Umbilical cord (tissue), 2 donors: ENCODE measurements around the gene PSG6. TPM values are rescaled to one million over a fixed set of nuclear protein-coding genes. Genes with fewer than 3 reads are reported as not detected.
A peak's percentile ranks its signal among the peaks of the same experiment; 100 is the strongest.
"Not testable (repeated sequence)": the region's sequence is repeated elsewhere in the genome, so short reads cannot be mapped to it uniquely, and the experiment has no call there.

Experiments used
- DNase-seq: peaks from one replicate; pipeline ENCODE4 v3.0.0-alpha.2; 2015; ENCODE audit warnings: low spot score
- total RNA-seq: library from RNA; depleted of rRNA; stranded (reverse); fragments of >200 nt; gene quantifications from one replicate; pipeline ENCODE4 v1.2.3, GENCODE V29; 2014; ENCODE audit warnings: low replicate concordance; ENCODE audit not compliant: insufficient read depth

Gene PSG6
- total RNA-seq, 1 donor from 2014 or later = 0.96 TPM

DNA sequence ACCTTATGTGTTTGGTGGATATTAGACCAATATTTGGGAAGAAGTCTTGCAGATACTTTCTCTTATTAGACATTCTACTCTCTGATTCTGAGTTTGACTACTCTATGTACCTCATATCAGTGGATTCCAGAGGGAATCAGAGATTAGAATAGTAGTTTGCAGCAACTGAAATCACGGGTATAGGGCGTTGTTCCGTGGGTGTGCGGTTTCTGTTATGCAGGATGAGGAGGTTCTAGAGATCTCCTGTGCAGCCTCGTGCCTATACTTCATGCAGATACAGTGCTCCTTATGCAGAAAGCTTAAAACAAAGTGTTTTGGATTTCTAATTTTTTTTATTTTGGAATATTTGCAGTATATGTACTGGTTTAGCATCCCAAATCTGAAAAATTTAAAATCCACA lies 6.0 kb downstream of the PSG6 start:
- DNase-seq = not testable (repeated sequence)

DNA sequence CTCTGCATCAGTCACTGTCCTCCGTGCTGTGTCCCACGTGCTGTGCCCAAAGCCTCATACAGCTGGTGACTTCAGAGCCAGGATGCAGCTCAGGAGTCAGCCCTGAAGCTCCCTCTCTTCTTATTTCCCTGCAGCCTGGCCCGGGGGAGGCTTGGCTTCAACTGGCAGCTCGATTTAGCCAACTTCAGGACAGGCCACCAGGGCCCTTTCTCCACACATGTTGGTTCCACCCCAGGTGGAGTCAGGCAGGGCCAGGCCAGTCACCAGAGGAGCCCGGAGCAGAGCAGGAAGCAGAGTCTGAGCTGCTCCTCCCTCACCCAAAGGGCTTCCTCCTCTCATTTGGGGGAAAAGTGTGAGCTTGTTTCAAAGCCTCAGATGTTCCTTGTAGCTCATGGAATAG lies 11.5 kb downstream of the PSG6 start:
- not testable (repeated sequence) for DNase-seq

DNA sequence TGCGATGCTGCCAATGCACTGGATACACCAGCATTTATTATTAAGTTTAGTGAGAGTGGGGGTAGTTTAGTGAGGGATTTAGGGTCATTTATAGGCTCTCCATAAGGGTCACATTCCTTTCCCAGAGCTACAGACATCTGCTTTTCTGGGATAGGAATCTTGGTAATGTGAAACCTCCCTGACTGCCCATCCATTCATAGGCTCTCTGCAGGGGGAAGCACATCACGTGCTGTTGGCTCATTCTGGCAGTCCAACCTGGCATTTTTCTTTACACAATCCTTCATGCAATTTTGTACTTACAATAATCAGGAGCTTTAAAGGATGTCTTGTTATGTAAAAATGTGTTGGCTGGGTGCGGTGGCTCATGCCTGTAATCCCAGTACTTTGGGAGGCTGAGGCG lies 17.1 kb downstream of the PSG6 start:
- not testable (repeated sequence) for DNase-seq

DNA sequence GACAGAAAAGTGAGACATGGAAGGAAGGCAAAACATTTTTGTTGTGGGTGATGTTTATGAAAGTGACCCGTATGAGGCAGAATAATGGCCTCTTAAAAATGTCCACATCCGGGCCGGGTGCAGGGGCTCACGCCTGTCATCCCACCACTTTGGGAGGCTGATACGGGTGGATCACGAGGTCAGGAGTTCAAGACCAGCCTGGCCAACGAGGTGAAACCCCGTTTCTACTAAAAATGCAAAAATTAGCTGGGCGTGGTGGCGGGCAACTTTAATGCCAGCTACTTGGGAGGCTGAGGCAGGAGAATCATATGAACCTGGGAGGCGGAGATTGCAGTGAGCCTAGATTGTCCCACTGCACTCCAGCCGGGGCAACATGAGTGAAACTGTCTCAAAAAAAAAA lies 18.0 kb downstream of the PSG6 start:
- not testable (repeated sequence) for DNase-seq

DNA sequence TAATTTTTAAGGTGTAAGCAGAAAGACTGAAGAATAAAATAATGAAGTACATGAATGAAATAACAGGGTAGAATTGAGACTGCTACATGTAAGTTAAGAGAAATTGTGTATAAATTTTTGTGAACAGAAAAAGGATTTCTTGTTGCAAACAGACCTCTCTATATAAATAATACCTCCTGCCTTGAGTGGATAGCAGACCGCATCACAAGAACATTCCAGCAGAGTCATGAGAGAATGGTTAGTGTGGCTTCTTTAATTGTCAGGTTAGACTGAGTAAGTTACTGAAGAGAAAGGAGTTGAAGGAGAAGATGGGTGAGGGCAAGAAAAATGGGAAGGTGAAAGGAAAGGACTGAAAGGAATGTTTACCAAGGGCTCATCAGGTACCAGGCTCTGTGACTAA lies 18.6 kb downstream of the PSG6 start:
- DNase-seq = not testable (repeated sequence)

DNA sequence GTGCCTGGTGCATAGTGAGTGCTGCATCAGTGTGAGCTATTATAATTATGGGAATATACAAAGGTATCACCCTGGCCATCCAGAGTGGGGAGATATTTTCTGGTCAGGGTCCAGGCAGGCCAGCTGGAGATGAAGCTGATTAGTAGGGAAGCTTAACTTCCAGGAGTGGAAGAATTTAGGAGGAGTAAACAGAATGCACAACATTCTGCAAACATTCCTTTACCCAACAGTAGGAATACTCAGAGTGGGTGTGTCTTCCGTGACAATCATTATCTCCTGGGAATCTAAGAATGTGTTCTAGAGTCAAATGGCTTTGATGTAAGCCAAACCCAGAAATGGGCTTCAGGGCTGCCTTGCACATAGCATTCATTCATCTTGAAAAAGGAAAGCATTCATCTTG lies 19.0 kb downstream of the PSG6 start:
- not testable (repeated sequence) for DNase-seq

DNA sequence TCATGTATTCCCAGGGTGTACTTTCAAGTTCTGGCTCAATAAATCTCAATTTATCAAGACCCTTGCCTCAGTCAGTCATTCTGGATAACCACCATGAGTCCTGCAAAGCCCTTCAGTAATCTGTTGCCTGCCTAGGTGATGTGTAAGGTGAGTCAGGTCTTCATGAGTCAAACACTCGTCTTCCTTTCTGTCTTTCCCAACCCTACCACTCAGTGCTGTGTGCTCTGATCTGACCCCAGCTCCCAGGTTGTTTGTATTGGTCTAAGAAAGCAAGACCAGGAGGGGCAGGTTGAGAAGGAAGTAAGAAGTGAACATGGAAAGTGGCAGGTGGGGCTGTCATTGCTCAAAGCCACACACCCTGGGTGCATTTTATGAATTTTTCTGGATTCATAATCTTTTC lies 20.0 kb downstream of the PSG6 start:
- not testable (repeated sequence) for DNase-seq

DNA sequence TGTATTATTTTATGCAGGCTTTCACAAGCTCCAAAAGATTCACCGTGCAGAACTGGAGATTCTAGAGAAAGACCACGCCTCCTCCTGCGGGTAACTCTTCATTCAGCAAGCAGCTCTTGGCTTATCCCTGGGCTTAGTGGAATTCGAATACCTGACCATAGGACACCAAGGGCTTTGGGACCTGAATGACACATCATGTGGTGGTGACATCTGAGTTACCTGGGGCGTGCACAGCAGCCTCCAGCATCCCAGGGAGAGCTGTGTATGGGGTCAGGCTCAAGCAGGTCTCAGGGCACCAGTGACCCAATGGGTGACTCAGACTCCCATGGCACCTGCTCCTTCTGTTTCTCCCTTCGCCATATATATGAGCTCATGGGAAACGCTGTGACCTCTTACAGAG lies 27.2 kb downstream of the PSG6 start:
- not testable (repeated sequence) for DNase-seq

DNA sequence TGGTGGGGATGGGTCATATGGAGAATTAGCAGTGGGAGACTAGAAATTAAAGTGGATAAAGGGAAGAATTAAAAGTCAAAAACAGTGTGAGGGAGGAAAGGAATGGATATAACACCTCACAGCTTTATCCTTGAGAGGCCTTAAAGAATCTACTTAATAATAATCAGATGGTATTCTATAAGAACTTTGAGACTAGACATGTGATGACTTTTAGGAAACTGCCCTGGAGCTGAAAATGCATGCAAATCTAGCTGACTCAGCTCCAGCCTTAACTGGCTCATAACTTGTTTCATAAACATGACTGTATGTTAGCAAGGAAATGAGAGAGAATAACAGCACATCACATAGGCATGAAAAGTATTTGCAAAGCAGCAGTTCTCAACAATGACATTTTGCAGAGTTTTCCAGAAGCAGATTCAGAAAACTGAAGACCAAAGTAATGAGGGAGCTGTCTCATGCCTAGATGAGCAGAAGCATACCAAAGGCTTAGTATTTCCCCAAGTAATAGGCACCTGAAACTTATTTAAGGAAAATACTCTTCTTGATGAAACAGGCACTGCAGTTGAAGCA lies 29.7 kb downstream of the PSG6 start:
- DNase-seq = peak; percentile 1

DNA sequence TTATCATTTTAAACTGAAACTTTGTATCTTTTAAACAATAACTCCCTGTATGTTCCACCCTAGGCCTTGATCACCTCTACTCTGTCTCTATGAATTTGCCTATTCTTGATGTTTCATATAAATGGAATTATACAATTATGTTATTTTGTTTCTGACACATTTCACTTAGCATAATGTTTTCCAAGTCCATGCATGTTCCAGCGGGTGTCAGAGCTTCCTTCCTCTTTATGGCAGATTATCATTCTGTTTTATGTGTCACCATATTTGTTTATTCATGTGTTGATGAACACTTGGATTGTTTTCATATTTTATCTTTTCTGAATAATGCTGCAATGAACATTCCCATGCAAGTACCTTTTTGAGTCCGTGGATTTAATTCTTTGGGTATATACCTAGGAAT lies 35.0 kb downstream of the PSG6 start:
- DNase-seq = not testable (repeated sequence)

DNA sequence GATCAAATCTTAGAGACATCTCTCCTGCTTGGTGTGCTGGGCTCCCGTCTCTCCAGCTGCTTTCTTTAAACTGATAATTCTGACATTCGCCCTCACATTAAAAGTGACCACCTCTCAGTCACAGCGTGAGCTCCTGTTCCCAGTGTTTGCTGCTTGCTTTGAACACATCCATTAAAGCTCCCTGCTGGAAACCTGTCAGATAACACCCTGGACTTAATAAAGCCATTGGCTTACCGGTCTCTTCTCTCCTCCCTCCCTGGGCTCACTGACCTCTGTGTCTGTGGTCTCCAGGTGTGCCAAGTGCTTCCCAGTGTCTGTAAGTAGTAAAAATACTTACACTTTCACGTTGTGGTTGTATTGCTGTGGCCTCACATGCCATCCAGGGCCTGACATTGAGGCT lies 35.7 kb downstream of the PSG6 start:
- not testable (repeated sequence) for DNase-seq

DNA sequence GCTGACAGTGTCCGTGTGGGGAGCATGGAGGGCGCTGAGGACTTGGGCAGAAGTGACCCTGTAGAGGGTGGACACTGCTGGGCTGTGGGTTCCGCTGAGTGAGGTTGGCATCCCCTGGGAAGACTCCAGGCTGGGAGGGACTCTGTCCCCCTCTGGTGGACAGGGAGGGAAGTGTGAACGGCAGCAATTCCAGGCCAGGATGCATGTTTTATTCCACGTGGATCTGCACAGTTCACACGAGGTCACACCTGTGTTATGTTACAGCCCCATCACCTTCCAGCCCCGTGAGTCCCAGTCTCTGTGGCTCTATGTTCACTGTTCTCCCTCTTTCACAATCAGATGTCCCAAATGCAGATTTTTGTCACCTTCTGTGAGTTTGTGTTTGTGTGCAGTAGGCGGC lies 36.4 kb downstream of the PSG6 start:
- DNase-seq = not testable (repeated sequence)

DNA sequence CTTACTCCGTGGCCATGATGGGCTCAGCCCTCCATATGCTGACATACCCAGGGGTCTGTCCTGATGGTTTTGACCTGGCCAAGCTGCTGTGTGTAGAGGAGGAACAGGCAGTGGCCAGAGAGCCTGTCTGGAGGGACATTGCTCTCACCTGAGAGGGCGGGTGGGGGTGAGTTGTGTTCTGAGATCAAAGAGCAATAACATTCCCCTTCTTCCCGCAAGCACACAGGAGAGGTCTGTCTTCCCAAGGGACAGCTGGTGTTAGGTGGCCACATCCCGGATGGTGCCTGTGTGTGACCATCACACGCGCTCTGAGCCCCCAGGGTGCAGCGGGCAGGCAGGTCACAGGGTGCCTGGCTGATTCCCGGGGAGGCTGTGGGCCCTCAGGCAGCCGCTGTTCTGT lies 37.1 kb downstream of the PSG6 start:
- not testable (repeated sequence) for DNase-seq

DNA sequence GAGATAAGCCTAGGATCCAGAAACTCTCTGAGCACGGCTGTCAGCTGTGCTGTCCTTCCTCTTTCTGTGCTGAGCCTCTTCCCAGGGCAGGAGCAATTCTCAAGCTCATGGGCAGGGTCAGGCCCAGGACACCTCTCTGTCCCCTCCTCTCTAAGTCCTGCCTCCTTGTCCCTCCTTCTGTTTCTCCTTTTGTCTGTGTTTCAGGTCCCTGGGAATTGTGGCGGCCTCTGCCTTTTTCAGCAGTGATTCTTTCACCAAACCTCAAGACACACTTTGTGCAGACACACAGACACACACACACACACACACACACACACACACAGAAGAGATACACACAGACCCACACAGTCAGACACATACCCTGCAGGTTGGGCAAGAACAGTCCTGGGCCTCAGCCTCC lies 38.1 kb downstream of the PSG6 start, which contains the start of gene PSG1:
TSS of gene PSG1 (minus strand) at position 101 of the 400 bp plus-strand sequence. CDS start 132 bp downstream, outside the sequence.
- no peak for DNase-seq

DNA sequence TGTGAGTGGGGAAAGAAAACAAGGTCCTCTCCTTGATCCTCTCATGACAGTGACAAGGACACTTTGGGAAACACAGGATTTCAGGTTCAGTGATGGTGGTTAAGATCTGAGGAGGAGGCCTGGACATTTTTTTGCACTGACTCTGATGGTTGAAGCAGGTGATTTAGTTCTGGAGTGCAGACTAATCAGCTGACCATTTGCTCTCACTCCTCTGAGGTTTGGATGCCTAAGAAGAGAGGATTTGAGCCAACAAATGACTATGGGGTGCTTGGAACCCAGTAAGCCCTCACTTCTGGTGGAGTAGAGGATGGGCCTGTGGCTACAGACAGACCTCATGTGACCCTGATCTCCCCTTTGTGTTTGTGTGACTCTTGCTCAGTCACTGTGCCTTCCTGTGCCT lies 41.1 kb downstream of the PSG6 start:
- not testable (repeated sequence) for DNase-seq

DNA sequence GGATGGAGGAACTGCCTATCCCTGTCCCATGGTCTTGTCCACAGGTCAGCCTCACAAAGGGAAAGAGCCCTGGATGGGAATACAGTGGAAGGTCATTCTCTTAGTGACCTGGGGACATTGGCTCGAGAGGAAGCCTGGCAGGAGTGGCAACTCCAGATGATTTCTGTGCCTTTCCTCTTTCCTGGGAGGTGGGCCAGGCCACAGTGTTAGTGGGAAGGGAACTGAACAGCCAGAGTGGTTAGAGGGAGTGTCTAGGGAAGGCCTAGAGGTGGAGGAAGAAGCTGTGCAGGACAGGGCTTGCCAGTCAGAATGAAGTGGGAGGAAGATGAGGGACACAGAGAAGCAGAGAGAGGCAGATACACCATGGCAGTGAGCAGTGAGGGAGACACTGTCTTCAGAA lies 41.8 kb downstream of the PSG6 start:
- not testable (repeated sequence) for DNase-seq

DNA sequence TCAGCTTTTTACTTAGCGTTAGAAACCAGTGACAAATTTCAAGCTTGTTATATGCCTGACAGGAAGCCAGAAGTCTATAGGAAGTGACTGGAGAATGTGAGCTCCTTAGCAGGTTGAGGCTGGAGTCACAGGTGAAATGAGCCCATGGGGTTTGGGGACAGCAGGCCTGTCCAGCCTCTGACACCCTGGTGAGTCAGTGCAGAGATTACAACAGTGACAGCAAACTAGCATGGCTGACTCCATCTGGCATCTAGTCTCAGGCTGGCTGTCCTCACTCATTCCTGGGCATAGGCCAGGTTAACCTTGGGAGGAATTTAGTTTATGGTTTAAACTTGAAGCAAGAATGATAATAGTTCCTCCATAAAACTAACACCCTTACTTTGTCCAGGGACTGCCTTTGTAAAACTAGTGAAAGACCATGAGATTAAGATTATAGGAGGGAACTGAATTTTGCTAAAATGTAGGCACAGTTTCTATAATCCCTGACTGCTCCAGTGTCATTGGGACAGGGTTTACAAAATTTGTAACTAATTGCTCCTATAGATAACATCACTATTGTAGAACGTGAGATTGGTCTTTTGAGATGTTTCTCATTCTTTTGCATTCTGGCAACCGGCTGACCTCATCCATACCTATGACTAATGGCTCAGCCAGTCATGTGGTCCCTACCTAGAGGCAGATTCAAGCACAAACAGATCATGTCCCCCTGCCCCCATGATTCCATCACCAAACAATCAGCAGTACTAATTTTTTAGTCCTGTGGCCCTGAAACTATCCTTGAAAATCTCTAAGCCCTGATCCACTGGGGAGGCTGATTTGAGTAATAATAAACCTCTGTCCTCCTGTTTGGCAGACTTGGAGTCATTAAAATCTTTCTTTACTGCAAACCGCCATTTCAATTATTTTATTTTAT lies 42.5 kb downstream of the PSG6 start:
- peak; percentile 2 for DNase-seq

DNA sequence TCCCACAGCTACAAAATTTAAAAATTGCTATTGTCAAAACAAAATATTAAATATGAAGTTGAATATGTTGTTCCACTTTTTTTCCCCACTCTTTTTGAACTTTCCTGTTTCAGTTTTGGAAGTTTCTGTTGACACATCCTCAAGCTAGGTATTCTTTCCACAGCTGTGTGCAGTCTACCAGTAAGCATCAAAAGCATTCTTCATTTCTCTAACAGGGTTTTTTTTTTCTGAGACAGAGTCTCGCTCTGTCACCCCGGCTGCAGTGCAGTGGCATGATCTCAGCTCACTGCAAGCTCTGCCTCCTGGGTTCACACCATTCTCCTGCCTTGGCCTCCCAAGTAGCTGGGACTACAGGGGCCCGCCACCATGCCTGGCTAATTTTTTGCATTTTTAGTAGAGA lies 43.6 kb downstream of the PSG6 start:
- DNase-seq = not testable (repeated sequence)

DNA sequence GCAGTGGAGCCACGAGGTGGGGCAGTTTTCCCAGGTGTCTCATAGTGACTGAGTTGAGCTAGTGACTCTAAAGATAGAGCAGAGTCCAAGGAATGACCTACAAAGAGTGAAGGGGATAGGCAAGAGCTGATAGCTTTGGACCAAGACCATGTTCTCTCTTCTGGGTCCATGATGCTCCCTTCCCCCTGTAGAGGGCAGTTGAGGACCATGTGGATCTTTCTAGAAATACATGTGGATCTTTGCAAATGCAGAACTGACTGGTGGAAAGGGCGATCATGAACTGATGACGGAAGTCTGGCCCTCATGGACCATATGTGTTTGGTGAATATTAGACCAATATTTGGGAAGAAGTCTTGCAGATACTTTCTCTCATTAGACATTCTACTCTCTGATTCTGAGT lies 45.1 kb downstream of the PSG6 start:
- DNase-seq = no peak

DNA sequence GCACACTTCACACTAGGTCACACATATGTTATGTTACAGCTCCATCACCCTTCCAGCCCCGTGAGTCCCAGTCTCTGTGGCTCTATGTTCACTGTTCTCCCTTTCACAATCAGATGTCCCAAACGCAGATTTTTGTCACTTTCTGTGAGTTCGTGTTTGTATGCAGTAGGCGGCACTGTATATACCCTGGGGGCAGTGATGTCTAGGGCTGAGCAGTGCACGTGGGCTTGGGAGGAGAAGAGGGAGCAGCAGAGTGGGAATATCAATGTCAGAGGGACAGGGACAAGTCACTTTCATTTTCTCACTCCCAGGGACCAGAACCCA lies 60.2 kb downstream of the PSG6 start:
- no peak for DNase-seq

DNA sequence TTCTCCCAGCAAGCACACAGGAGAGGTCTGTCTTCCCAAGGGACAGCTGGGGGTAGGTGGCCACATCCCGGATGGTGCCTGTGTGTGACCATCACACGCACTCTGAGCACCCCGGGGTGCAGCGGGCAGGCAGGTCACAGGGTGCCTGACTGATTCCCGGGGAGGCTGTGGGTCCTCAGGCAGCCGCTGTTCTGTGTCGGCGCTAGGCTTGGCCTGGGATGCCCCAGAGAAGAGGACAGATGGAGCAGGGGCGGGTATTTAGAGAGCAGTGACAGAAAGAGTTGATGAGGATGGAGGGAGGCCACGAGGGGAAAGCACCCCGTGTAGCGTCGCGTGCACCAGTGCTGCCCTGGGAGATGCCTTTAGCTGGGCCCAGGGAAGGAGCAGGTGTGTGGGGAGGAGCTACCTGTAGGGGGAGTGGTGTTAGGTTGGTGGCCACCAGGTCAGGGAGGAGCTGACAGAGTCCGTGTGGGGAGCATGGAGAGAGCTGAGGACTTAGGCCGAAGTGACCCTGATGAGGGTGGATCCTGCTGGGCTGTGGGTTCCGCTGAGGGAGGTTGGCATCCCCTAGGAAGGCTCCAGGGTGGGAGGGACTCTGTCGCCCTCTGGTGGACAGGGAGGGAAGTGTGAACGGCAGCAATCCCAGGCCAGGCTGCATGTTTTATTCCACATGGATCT lies 60.7 kb downstream of the PSG6 start:
- not testable (repeated sequence) for DNase-seq

DNA sequence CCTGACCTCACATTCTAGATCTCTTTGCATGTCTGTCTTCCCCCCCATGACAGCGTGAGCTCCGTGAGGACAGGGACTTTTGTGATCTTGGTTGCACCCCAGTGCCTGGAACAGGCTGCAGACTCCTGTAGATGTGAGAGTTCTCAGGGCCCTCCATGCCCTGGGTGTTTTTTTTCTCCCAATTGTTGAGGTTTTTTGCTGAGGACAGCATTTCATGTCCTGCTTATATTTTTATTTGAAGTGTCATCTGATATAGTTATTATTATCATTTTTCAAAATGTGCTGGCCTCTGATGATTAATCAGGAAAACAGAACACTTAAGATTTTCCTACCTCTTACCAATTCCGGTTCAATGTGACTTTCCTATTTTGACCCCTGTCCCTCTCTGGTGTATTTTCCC lies 62.9 kb downstream of the PSG6 start:
- not testable (repeated sequence) for DNase-seq
